GM12874 (cell line): Measurements from ENCODE around the gene PYGO2.

Experiments
- CTCF ChIP-seq: IDR thresholded peaks from 2 replicates; pipeline ENCODE4 v1.5.1; 2011; ENCODE audit warnings: low read depth, mild to moderate bottlenecking, control low read depth, low read length, moderate library complexity; ENCODE audit not compliant: insufficient read depth

The PYGO2 gene

GRCh38 chr1:154961207-154962155, at the start of gene PYGO2:
Gene PYGO2 (minus strand): TSS chr1:154961782. CDS start chr1:154961576, 206 bp downstream.
- peak; percentile 70 for TF ChIP-seq CTCF

- TF ChIP-seq CTCF, result no peak
Measured at GRCh38 chr1:155011004-155011416, 49.4 kb upstream of the PYGO2 start.

- TF ChIP-seq CTCF, result no peak
Measured at GRCh38 chr1:155010211-155010918, 48.8 kb upstream of the PYGO2 start.

GRCh38 chr1:155009742-155010141, 48.2 kb upstream of the PYGO2 start:
- no peak for TF ChIP-seq CTCF

- no peak for TF ChIP-seq CTCF
Measured at GRCh38 chr1:155009221-155009711, 47.7 kb upstream of the PYGO2 start.

GRCh38 chr1:155008015-155008941, 46.7 kb upstream of the PYGO2 start:
- no peak for TF ChIP-seq CTCF
